Measurements from ENCODE around the gene OR5H6. TPM values are rescaled to one million over a fixed set of nuclear protein-coding genes. Genes with fewer than 3 reads are reported as not detected.

OR5H6 gene
- not detected for total RNA-seq

DNA sequence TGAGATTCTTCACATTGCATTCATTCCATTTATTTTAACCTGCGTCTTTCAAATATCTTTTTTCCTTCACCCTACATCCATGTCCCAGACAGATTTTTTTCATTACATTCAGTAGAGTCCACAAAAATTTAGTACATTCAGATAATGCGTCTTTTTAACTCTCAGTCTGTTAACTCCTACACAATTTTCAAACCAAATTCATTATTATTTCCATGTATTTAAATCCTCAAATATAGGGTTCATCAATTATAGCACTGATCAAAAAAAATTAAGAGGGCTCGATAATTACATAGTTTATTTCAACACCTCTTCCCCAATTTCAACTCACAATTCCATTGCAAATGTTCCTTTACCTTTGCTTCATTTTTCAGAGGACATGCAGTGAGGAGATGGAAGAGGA lies at the start of gene OR5H6:
Gene OR5H6, plus strand, starts transcription at position 301 of the 400 bp plus-strand sequence. Its CDS starts 89 bp downstream, at position 390.
- no peak within 1 kb of the TSS for H3K4me3 ChIP-seq
- in situ Hi-C loops (cut with MboI; ENCODE audit: low sequenced_read_pairs in 4 of 4) (no loop called here), intact Hi-C loops (cut with DNase I; ENCODE audit: low total_unique reads) (no loop called here)
- ATAC-seq (no peak), DNase-seq (no peak)
- H3K9me3 ChIP-seq: no peaks in the 10 kb centered on the region
- TF ChIP-seq, protein P1, sequence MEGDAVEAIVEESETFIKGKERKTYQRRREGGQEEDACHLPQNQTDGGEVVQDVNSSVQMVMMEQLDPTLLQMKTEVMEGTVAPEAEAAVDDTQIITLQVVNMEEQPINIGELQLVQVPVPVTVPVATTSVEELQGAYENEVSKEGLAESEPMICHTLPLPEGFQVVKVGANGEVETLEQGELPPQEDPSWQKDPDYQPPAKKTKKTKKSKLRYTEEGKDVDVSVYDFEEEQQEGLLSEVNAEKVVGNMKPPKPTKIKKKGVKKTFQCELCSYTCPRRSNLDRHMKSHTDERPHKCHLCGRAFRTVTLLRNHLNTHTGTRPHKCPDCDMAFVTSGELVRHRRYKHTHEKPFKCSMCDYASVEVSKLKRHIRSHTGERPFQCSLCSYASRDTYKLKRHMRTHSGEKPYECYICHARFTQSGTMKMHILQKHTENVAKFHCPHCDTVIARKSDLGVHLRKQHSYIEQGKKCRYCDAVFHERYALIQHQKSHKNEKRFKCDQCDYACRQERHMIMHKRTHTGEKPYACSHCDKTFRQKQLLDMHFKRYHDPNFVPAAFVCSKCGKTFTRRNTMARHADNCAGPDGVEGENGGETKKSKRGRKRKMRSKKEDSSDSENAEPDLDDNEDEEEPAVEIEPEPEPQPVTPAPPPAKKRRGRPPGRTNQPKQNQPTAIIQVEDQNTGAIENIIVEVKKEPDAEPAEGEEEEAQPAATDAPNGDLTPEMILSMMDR (IDR thresholded peaks at IDR 0.05 in 4 of 5, conservative IDR thresholded peaks at IDR 0.05 in 1 of 5): no peak
- no peak for TF ChIP-seq POLR2A (IDR thresholded peaks at IDR 0.05)
- no peak within 1 kb of the TSS for H3K27ac ChIP-seq
- no peaks in the 10 kb centered on the region for H3K4me1 ChIP-seq
- H3K36me3 ChIP-seq: no peaks in the 10 kb centered on the region
- H3K27me3 ChIP-seq: no peaks in the 10 kb centered on the region

DNA sequence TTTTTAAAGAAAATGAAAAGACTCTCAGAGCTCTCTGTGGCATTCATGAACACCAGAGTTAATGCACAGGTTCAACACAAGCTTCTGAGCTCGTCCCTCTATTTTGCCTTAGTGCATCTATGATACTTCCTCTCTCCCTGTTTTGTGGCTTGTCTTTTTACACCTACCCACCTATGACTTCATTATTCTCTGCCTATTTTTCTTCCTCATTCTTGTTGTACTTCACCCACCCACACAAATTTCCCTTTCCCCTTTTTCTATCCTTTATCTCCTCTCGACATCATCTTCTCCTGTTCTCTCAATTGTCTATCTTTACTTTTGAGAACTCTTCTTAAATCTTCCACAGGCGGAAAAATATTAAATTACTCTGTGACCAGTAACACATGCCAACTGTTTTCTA lies 49.0 kb upstream of the OR5H6 start:
- Histone ChIP-seq H3K4me3 (no peak overlapping the region), H3K27me3 (no peaks in the 10 kb centered on the region), H3K27ac (no peak overlapping the region), H3K36me3 (no peaks in the 10 kb centered on the region), H3K9me3 (no peaks in the 10 kb centered on the region), H3K4me1 (no peaks in the 10 kb centered on the region)
- intact Hi-C loops (cut with DNase I; ENCODE audit: low total_unique reads) (no loop called here), in situ Hi-C loops (cut with MboI; ENCODE audit: low sequenced_read_pairs in 4 of 4) (no loop called here)
- no peak for TF ChIP-seq POLR2A (IDR thresholded peaks at IDR 0.05)
- TF ChIP-seq, protein P1 (IDR thresholded peaks at IDR 0.05 in 4 of 5, conservative IDR thresholded peaks at IDR 0.05 in 1 of 5): no peak
- DNase-seq (no peak), ATAC-seq (no peak)

DNA sequence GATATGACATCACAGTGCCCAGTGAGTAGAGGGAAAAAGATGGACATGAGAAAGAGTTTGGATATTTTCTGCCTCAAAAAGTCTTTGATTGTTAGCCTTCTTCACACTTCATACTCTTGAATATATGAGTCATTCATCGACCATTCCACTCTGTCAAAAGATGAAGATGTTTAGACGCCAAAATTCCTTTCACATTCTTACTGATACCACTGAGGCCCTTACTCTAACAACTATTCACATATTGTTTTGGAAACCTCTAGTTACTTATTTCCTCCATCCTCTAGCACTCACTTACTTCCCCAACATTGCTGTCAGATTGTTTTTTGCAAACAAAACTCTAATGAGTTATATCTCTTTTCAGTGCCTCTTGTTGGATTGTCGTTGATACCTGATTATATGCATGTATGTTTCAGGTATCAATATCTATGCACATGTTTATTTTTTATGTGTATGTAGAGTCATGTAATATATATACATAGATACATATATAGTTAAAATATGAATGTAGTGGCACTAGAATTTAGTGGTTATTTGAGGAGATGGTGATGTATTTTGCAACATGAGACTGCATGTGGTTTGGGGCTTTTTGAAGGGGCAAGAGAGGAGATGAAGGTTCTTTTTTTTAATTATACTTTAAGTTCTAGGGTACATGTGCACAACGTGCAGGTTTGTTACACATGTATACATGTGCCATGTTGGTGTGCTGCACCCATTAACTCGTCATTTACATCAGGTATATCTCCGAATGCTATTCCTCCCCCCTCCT lies 40.0 kb upstream of the OR5H6 start:
- ATAC-seq (no peak), DNase-seq (no peak)
- in situ Hi-C loops (cut with MboI; ENCODE audit: low sequenced_read_pairs in 4 of 4) (no loop called here), intact Hi-C loops (cut with DNase I; ENCODE audit: low total_unique reads) (no loop called here)
- no peaks in the 10 kb centered on the region for H3K27me3 ChIP-seq
- H3K4me1 ChIP-seq: no peaks in the 10 kb centered on the region
- no peak overlapping the region for H3K27ac ChIP-seq
- H3K4me3 ChIP-seq: no peak overlapping the region
- no peaks in the 10 kb centered on the region for H3K9me3 ChIP-seq
- TF ChIP-seq, protein P1 (IDR thresholded peaks at IDR 0.05 in 4 of 5, conservative IDR thresholded peaks at IDR 0.05 in 1 of 5): no peak
- no peak for TF ChIP-seq POLR2A (IDR thresholded peaks at IDR 0.05)
- no peaks in the 10 kb centered on the region for H3K36me3 ChIP-seq

DNA sequence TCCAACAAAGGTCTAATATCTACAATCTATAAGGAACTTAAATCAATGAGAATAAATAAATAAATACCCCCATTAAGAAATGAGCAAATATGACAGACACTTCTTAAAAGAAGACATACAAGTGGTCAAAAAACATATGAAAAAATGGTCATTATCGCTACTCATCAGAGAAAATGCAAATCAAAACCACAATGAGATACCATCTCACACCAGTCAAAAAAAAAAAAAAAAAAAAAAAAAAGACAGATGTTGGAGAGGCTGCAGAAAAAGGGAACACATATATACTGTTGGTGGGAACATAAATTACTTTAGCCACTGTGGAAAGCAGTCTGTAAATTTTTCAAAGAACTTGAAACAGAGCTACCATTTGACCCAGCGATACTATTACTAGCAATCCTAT lies 31.6 kb upstream of the OR5H6 start:
- Histone ChIP-seq H3K9me3 (no peaks in the 10 kb centered on the region), H3K36me3 (no peaks in the 10 kb centered on the region), H3K27ac (no peak overlapping the region), H3K4me1 (no peaks in the 10 kb centered on the region), H3K27me3 (no peaks in the 10 kb centered on the region), H3K4me3 (no peak overlapping the region)
- TF ChIP-seq, protein P1 (IDR thresholded peaks at IDR 0.05 in 4 of 5, conservative IDR thresholded peaks at IDR 0.05 in 1 of 5): no peak
- no peak for TF ChIP-seq POLR2A (IDR thresholded peaks at IDR 0.05)
- DNase-seq (no peak), ATAC-seq (no peak)
- intact Hi-C loops (cut with DNase I; ENCODE audit: low total_unique reads) (no loop called here), in situ Hi-C loops (cut with MboI; ENCODE audit: low sequenced_read_pairs in 4 of 4) (no loop called here)

DNA sequence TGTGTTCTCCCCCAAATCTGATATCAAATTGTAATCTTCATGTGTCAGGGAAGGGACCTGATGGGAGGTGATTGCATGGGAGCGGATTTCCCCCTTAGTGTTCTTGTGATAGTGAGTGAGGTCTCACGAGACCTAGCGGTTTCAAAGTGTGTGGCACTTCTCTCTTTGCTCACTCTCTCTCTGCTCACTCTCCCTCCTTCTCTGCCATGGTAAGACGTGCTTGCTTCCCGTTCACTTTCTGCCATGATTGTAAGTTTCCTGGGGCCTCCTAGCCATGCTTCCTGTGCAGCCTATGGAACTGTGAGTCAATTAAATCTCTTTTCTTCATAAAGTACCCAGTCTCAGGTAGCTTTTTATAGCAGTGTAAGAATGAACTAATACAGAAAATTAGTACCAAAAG lies 30.6 kb upstream of the OR5H6 start:
- Histone ChIP-seq H3K9me3 (no peaks in the 10 kb centered on the region), H3K27me3 (no peaks in the 10 kb centered on the region), H3K36me3 (no peaks in the 10 kb centered on the region), H3K27ac (no peak overlapping the region), H3K4me3 (no peak overlapping the region), H3K4me1 (no peaks in the 10 kb centered on the region)
- no peak for DNase-seq
- no peak for ATAC-seq
- in situ Hi-C loops (cut with MboI; ENCODE audit: low sequenced_read_pairs in 4 of 4): no loop called here
- intact Hi-C loops (cut with DNase I; ENCODE audit: low total_unique reads): no loop called here
- TF ChIP-seq, protein P1 (IDR thresholded peaks at IDR 0.05 in 4 of 5, conservative IDR thresholded peaks at IDR 0.05 in 1 of 5): no peak
- no peak for TF ChIP-seq POLR2A (IDR thresholded peaks at IDR 0.05)

Measured in gastrocnemius medialis (tissue), 4 donors.